Breast epithelium (tissue), 3 donors: ENCODE measurements around the gene SF3B1.

Experiments
- CTCF ChIP-seq, 3 donors: fragments of 450-650 bp; IDR thresholded peaks; one replicate each; pipeline ENCODE4 v1.5.1; 2016 to 2017; ENCODE audit warnings: antibody characterized with exemption in 3 of 3, mild to moderate bottlenecking in 3 of 3, moderate library complexity in 3 of 3
- POLR2A ChIP-seq: fragments of 450-650 bp; IDR thresholded peaks from one replicate; pipeline ENCODE4 v1.6.1; 2016; ENCODE audit warnings: antibody characterized with exemption, mild to moderate bottlenecking, moderate library complexity

DNA sequence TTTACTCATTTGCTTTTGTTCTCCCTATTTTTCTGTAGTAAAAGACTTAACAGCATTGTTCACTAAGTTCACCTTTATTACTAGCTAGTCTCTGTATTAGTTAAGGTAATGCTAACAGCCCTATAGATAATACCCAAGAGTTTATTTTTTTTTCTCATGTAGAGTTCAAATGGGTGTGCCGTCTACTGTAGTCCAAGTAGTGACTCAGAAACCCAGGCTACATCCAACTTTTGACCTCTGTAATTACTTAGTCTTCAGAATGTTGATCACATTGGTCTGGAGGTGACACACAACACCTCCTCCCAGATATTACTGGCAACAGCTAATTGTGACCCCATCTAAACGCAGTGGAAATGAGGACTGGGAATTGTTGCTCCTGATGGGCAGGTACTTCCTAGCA lies 26.2 kb upstream of the SF3B1 start:
- TF ChIP-seq CTCF (IDR thresholded peaks at IDR 0.05): no peak
- TF ChIP-seq POLR2A: no peak
